ENCODE data around the gene SIMC1. TPM values are rescaled to one million over a fixed set of nuclear protein-coding genes. Genes with fewer than 3 reads are reported as not detected.

The SIMC1 gene
- total RNA-seq, 2 donors from 2014 or later: 10.4 to 21.8 TPM

GRCh38 chr5:176355400-176356178 lies 117.4 kb downstream of the SIMC1 start:
- no peak overlapping the region for H3K4me3 ChIP-seq
- no peak overlapping the region for H3K27ac ChIP-seq
- 89 to 91% methylated on average over 16 of the region's 16 CpGs for WGBS, 2 donors
- H3K36me3 ChIP-seq (replicated peaks in 1 of 2; ENCODE audit: insufficient read depth in 1 of 2, low read depth in 2 of 2): peaks cover 0 to 2% of the 10 kb centered on the region in 2 donors
- H3K27me3 ChIP-seq: no peaks in the 10 kb centered on the region
- TF ChIP-seq POLR2A (IDR thresholded peaks at IDR 0.05) (no peak), CTCF (IDR thresholded peaks at IDR 0.05) (no peak)
- intact Hi-C loops (cut with DNase I): no loop called here
- no peaks in the 10 kb centered on the region for H3K9me3 ChIP-seq
- ATAC-seq (no peak), DNase-seq (no peak)
- H3K4me1 ChIP-seq: peaks cover 11% of the 10 kb centered on the region

GRCh38 chr5:176356179-176356566 lies 117.9 kb downstream of the SIMC1 start:
- Histone ChIP-seq H3K36me3 (replicated peaks in 1 of 2; ENCODE audit: insufficient read depth in 1 of 2, low read depth in 2 of 2) (no peaks in the 10 kb centered on the region), H3K4me3 (no peak overlapping the region), H3K4me1 (peaks cover 11% of the 10 kb centered on the region), H3K27ac (no peak overlapping the region), H3K9me3 (no peaks in the 10 kb centered on the region), H3K27me3 (no peaks in the 10 kb centered on the region)
- TF ChIP-seq CTCF (IDR thresholded peaks at IDR 0.05) (no peak), POLR2A (IDR thresholded peaks at IDR 0.05) (no peak)
- ATAC-seq (no peak), DNase-seq (no peak)
- 85 to 91% methylated on average over 3 of the region's 3 CpGs for WGBS, 2 donors
- intact Hi-C loops (cut with DNase I): no loop called here

- TF ChIP-seq CTCF (IDR thresholded peaks at IDR 0.05): no peak
- no peak for TF ChIP-seq POLR2A (IDR thresholded peaks at IDR 0.05)
- intact Hi-C loops (cut with DNase I): no loop called here
- no peak overlapping the region for H3K4me3 ChIP-seq
- peaks cover 16% of the 10 kb centered on the region for H3K4me1 ChIP-seq
- H3K27me3 ChIP-seq: no peaks in the 10 kb centered on the region
- H3K36me3 ChIP-seq (replicated peaks in 1 of 2; ENCODE audit: insufficient read depth in 1 of 2, low read depth in 2 of 2): no peaks in the 10 kb centered on the region
- ATAC-seq: no peak
- no peak for DNase-seq
- no peaks in the 10 kb centered on the region for H3K9me3 ChIP-seq
- H3K27ac ChIP-seq: no peak overlapping the region
- WGBS, 2 donors: 55 to 69% methylated on average over 4 of the region's 4 CpGs
Observed at GRCh38 chr5:176359658-176360057, 121.4 kb downstream of the SIMC1 start.

- peak; percentile 24 for ATAC-seq
- Histone ChIP-seq H3K4me3 (peak overlapping the region; percentile 68 to 99), H3K27ac (peak overlapping the region in 3 of 4 donors; percentile 81 to 90 (median 81)), H3K4me1 (peaks cover 25% of the 10 kb centered on the region), H3K36me3 (replicated peaks in 1 of 2; ENCODE audit: insufficient read depth in 1 of 2, low read depth in 2 of 2) (no peaks in the 10 kb centered on the region), H3K9me3 (no peaks in the 10 kb centered on the region), H3K27me3 (no peaks in the 10 kb centered on the region)
- intact Hi-C loops (cut with DNase I): no loop called here
- DNase-seq: peak; percentile 18 to 29 (median 22)
- TF ChIP-seq CTCF (IDR thresholded peaks at IDR 0.05) (no peak), POLR2A (IDR thresholded peaks at IDR 0.05) (no peak)
- 1% methylated on average over 21 to 27 of the region's 27 CpGs for WGBS, 2 donors
Observed at GRCh38 chr5:176360894-176361436, 122.7 kb downstream of the SIMC1 start.
